GM12875 (cell line): Measurements from ENCODE around the gene SCG5.

Source experiments
- H3K4me3 ChIP-seq: one replicate; pipeline ENCODE4 v1.5.1; 2011; ENCODE audit warnings: low read depth, low read length, control low read depth
- CTCF ChIP-seq: IDR thresholded peaks from 2 replicates; pipeline ENCODE4 v1.5.1; 2011; ENCODE audit warnings: low read depth, mild to moderate bottlenecking, control low read depth, inconsistent platforms, low read length, moderate library complexity, borderline replicate concordance; ENCODE audit not compliant: insufficient read depth

Gene SCG5

GRCh38 chr15:32683906-32684584 lies 42.5 kb downstream of the SCG5 start:
- TF ChIP-seq CTCF = no peak
- H3K4me3 ChIP-seq = no peak overlapping the region

- TF ChIP-seq CTCF = no peak
- no peak overlapping the region for H3K4me3 ChIP-seq
Observed at GRCh38 chr15:32685576-32685975, 44.1 kb downstream of the SCG5 start.

GRCh38 chr15:32687556-32687955 lies 46.0 kb downstream of the SCG5 start:
- no peak overlapping the region for H3K4me3 ChIP-seq
- no peak for TF ChIP-seq CTCF

- H3K4me3 ChIP-seq = no peak overlapping the region
- no peak for TF ChIP-seq CTCF
Observed at GRCh38 chr15:32688151-32688639, 46.7 kb downstream of the SCG5 start.

GRCh38 chr15:32690941-32691688 lies 49.6 kb downstream of the SCG5 start:
- TF ChIP-seq CTCF = no peak

GRCh38 chr15:32691689-32692038 lies 50.2 kb downstream of the SCG5 start:
- TF ChIP-seq CTCF = no peak
- H3K4me3 ChIP-seq = no peak overlapping the region

More at GRCh38 chr15:32690941-32691688, 49.6 kb downstream of the SCG5 start:
- no peak overlapping the region for H3K4me3 ChIP-seq

- TF ChIP-seq CTCF = no peak
- no peak overlapping the region for H3K4me3 ChIP-seq
Observed at GRCh38 chr15:32692286-32692685, 50.8 kb downstream of the SCG5 start.
